Muscle of back (tissue), 11 donors: ENCODE measurements around the gene KRT79. TPM values are rescaled to one million over a fixed set of nuclear protein-coding genes. Genes with fewer than 3 reads are reported as not detected.

Source experiments
- DNase-seq, 3 donors: peaks; one replicate each; pipeline versions ENCODE4 v3.0.0 to v3.0.0-alpha.2; 2013
- polyA plus RNA-seq, 10 donors: library from polyadenylated mRNA; unstranded; fragments of 120-200 nt; gene quantifications; one replicate each; pipeline ENCODE4 v1.2.1, GENCODE V29; 2013; ENCODE audit not compliant: insufficient read length in 10 of 10

The KRT79 gene
- polyA plus RNA-seq, 10 donors: 0.21 TPM; not detected in 9

DNA sequence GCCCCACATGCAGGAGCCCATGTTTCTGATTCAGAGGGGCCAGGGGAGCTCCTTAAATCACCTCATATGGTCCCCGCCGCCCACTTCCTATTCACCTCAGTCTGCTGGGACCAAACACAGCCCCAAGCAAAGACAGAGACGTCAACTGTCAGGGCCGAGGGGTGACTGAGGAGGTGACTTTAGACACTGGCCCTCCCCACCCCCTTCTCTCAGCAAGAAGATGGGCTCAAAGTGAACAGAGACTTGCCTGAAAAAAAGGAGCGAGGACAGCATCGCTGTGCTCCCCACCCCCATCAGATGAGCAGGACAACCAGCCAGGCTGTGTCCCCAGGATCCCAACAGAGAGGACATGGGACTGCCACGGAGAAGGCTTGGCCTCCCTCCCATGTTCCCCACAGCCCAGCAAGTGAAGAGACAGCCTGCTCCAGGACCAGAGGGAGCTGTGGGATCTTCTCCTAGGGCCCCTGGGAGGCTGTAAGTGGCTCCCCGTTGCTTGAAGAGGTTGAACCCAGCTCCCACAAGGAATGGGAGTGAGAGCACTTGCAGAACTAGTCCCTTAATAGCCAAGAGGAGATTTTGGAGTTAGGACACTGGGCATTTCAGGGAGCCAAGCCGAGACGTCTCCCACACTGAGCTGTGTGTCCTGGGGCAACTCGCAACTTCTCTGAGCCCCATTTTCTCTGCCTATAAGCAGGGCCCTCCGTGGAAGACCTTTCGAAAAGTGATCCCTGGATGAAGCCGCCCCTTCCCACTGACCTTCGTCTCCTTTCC lies 1.3 kb upstream of the KRT79 start:
- no peak for DNase-seq

DNA sequence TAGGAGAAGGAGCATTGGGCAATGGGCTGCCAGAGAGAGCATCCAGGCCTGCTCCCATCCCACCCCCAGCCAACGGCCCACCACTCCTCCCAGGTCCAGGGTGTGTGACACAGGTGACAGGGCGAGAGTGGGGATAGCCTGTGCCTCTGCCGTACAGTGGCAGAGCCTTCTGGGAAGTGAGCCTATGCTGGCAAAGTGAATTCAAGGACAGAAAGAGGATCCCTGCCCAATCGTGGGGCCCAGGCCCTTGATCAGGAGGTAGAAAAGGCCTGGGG lies 553 bp upstream of the KRT79 start:
- no peak for DNase-seq

DNA sequence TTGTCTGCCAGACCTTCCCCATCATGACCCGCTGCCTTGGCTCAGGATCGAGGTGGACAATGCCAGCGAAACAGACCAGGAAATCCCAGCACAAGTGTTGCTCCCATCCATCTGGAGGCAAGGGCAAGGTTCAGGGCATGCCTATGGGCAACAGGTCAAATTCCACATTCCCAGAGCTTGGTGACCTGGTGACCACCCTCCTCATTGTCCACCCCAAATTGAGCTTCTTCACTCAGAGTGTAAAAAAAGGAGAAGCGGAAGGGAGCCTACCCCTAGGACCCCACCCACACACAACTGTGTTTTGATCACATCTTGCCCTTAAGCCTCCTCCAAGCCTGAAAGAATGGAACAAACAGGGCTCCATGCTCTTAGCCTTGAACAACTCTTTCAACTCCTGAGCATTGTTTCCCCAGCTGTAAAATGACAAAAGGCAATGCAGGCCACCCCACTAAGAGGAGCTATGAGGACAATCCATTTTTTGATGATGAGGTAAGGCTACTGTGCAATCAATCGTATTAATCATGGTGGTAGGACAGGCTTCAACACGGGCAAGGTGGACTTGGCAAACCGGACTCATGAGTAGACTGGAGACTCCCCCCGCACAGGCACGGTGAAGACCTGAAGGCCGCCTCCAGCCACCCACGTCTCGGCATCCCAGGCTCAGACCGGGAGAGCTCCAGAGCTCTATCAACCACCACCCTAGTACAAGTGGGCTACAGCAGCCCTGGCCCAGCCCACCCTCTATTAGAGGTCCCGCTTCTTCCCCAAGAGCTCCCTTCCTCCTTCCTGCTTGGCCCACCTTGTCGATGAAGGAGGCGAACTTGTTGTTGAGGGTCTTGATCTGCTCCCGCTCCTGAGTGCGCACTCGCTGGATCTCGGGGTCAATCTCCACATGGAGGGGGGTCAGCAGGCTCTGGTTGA lies 866 bp downstream of the KRT79 start:
- no peak for DNase-seq

DNA sequence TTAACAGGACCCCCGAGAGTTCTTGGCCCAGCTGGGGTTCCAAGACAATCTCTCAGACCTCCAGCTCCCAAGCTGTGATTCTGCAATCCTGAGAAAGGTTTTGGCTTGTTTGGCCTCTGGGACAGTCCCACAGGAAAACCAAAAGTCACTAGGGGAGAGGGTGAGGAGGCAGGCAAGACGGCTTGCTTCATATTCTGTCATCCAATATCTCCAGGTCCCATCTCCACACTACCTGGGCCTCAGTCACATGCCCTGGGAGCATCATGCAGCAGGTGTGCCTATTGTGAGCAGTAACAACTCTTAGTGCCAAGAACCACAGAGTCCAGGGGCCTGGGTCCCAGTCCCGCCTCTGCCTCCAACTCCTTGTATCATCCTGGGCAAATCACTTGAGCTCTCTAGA lies 1.7 kb downstream of the KRT79 start:
- no peak for DNase-seq

DNA sequence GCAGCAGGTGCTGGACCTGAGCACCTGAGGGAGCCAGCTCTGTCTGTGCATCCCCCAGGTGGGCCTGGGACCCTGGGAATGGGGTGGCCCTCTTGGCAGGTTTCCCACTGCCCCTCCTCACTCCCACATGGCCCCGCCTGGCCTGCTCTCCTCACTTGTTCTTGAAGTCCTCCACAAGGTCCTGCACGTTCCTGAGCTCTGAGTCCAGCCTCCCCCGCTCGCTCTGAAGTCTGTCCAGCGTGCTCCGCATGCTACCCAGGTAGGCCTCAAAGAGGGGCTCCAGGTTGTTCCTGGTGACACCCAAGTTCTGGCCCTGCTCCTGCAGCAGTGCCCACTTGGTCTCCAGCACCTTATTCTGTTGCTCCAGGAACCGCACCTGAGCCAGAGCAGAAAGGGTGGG lies 2.9 kb downstream of the KRT79 start:
- DNase-seq: no peak

DNA sequence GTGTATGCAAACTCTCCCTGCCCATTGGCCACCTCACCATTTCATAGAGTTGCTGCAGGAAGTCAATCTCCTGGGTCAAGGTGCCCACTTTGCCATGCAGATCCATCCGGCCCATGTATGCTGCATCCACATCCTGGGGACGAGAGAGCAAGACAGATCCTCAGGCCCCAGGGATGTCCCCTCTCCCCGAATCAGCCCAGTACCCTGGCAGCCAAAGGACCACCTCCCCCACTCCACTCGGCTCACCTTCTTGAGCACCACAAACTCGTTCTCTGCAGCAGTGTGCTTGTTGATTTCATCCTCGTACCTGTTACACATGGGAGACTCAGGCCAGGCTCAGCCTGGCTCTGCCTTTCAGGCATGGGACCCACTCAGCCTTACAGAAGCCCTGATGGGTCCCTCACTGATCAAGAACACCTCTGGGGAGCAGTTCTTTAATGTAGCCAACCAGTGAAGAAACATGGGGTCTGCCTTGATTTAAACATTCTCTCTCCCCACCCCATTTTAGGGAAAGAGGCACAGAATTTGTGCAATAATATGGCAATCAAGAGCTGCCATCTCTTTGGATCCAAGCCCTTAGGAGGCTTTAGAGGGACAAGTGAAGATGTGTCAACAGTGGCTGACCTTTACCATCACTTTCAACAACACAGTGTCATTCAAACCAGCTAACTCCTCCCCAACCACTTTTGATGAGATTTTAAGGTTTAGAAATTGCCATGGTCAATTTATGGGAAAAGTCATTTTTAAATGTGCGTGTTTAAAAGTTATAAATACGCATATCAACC lies 3.9 kb downstream of the KRT79 start:
- no peak for DNase-seq

DNA sequence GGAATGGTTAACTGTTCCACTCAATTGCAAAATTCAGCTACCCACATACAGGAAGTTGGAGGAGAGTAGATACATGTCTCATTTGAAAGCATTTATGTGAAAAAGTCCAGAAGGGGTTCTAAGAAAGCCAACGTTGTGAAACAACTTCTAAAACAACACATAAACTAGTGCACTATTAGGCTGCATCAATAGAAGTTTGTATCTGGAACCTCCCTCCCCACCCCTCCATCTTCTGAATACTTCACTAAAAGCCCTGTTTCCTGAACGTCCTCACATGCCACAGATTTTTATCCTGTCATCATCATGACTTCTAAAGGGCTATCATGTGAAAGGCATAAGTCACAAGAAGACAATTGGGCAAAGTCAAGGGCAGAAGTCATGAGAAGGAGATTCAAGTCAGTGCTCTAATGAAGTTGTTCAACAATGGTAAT lies 5.5 kb downstream of the KRT79 start:
- DNase-seq: no peak

DNA sequence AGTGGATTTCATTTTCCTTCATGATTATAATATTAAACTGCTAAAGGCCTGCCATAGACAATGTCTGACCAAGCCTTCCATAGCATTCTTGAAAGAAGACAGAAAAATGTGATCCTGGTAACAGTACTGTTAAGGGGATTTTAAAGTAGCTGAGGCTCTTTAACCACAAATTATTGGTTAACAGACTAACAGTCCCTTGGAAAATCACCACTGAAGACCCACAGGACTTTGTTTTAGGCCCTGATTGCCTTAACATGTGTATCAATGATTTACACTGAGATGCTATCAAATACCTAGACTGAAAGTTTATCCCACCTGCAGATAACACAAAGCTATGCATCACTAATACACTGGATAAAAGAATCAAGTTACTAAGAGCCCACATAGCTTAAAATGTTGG lies 6.0 kb downstream of the KRT79 start:
- no peak for DNase-seq

DNA sequence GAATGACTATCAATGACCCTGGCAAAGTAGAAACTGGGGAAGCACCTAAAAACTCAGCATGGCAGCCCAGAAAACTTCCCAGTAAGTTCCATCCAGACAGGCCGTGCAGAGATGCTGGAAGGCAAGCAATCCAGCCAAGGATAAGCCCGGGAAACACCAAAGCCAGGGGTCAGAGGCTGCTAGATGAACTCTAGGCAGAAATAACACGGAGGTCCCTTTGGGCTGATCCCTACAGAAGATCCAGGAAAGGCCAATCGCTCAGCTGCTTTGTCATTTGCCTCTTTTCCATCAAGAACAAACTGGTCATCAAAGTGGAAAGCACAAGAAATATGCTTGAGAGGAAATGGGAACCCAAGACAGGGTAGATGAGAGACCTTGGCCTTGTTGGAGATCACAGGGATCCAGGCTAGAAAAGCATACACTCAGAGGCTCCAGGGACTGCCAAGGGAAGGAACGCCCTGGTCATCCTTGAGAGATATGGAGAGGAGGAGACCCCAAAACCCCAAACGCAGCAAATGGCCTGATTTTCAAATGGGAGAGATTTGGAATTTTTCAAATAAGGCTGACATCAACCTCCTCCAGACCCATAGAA lies 6.5 kb downstream of the KRT79 start:
- no peak for DNase-seq

DNA sequence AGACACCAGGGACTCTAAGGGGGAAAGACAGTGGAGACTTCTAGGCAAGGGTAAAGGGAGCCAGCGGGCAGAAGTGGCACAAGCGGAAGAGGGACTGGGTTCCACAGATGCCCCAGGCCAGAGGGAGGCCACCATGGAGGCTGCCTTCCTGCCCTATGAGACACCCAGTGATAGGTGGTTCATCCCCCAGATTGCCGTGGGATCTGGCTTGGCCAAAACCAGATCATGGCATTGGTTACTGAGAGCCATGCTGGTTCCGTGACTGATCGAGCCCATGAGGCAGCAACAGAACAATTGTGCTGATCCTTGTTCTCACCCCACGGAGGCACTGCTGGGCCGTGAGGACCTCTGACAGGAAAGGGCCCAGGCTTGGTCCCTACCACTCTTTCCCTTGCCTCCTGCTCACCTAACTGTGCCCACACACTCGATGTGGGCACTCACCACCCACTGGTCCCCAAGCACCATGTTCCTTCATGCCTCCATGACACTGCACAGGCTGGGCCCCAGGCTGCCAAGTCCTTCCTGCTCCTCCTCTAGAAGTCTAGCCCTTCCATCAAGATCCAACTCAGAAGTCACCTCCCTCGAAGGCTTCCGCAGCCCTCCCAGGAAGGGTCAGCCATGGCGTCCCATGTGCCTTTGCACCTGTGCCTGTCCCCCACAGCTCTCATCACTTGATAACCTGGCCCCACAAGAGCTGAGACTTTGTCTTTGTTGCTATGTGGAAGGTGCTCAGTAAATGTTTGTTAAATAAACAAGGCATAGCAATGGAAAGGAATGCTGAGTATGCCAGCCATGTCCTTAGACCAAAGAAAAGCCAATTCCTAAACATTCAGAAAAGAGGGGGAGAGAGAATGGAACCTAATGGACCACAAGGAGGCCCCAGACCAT lies 7.3 kb downstream of the KRT79 start:
- no peak for DNase-seq

DNA sequence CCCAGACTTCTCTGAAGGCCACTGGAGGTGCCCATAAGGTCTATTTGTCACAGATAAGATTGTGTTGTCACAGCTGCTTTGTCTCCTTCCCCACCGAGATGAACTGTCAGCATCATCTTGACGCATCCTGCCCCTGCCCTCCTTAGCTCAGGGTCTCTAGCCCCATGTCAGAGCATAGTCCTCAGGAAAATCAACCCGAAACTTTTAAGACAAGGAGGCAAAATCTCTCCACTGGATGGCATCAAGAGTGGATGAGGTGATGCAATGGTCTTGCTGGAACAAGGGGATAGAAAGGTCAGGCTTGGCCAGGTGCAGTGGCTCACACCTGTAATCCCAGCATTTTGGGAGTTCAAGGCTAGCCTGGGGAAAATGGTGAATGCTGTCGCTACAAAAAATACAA lies 8.2 kb downstream of the KRT79 start:
- no peak for DNase-seq

DNA sequence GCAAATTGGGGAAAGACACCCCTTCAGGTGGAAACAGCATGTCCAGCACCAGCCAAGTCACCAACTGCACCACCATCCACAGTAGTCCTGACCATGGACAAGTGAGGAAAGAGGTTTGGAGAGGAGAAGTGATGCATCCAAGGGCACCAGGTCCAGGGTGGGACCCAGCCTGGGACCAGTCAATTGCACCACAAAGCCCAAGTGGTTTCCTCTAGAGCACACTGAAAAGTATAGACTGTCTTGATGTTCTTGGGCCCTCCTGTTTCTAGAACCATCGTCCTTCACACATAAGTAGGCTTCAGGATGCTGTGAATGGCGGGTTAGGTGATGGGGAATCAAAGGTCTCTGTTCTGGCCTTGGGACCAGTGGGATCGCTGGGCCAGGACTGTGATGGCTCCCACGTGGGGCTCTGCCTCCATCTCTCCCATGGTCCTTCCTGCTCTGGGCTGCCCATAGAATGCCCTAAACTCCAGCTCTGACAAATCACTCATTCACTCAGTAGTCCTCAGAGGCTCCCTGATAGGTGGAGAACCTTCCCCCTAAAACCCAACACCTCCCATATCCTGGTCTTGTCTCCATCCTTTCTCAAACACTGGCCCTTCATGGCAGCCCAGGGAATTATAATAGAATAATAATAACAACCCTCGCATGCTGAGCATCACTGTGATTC lies 9.2 kb downstream of the KRT79 start:
- no peak for DNase-seq

DNA sequence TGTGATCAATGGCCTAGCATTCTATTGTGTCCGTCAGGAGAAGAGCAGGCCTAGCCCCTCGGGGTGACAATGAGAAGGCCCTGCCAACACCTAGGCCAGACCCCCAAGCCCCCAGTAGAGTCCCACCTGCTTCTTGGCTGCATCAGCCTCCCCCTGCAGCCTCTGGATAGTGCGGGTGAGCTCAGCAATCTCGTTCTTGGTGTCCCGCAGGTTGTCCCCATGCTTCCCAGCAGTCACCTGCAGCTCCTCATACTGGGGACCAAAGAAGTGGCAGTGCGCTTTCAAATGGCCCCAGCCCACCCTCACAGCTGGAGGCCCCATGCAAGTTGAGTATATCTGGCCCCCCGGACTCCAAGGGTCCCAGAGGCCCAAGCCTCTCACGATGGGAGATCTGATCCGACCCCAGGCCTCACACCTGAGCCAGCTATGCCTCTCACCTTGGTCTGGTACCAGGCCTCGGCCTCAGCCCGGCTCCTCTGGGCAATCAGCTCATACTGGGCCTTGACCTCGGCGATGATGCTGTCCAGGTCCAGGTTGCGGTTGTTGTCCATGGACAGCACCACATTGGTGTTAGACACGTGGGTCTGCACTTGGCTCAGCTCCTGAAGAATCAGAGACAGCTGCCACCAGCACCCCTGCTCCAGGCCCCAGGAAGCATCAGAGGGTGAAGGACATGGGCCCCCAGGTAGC lies 10.2 kb downstream of the KRT79 start:
- no peak for DNase-seq

DNA sequence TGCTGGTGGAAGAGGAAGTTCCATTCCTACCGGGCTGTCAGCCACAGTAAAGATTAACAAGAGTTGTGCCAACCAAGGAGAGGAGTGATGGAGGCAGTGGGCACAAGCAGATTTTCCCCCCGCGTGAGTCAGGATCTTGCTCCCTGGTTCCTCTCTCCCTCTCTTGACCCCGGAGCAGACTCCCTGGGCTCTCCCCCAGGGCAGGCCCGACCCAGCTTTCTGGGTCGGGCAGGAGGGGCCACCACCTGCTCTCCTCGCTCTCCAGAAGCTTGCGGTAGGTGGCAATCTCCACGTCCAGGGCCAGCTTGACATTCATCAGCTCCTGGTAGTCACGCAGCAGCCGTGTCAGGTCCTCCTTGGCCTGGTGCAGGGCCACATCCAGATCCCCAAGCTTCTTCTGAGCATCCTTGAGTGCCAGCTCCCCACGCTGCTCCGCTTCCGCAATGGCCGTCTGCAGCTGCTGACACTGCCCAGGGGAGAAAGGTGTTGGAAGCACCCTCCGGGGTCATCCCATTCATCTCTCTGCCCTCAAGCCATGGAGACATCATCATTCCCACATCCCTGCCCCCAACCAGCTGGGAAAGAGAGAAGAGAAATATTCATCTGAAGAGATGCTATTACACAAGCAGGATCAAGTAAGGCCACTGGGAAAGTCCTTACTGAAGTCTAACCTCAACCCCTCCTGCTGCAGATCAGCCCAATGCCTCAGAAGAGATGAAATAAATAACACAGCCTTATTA lies 11.2 kb downstream of the KRT79 start:
- no peak for DNase-seq

DNA sequence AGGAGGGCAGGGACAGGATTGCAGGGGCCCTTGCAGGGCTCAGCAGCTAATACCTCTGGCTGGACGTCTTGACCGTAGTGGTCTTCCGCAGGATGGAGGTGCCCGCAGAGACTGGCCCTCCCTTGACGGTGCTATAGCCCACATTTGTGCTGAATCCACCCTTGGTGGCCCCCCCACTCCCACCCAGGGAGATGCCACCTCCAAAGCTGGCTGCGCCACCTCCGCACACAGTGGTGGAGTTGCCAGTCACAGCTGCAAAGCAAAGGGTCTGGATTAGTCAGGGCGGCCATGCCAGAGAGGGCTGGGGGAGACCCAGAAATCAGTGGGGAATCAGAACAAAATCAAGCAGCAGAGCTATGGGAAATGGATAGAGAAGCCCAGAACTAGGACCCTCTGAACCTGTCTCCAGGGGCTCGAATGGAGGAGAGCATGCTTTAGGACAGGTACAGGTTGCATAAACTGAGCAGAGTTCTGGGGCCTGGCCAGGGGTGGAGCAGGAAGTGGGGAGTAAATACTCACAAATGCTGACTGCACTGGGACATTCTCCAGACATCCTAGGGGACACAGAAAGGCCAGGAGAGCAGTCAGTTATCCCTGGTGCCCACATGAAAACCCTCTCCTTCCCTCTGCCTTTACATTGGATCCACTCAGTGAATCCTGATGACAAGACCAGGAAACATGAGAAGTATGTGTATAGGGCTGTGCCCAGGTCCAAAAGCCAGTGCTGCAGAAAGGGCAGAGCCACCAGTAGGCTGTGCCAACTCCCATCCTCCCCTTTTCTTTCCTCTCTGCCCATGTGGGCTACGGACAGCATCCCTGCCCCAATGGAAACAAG lies 12.1 kb downstream of the KRT79 start:
- no peak for DNase-seq

DNA sequence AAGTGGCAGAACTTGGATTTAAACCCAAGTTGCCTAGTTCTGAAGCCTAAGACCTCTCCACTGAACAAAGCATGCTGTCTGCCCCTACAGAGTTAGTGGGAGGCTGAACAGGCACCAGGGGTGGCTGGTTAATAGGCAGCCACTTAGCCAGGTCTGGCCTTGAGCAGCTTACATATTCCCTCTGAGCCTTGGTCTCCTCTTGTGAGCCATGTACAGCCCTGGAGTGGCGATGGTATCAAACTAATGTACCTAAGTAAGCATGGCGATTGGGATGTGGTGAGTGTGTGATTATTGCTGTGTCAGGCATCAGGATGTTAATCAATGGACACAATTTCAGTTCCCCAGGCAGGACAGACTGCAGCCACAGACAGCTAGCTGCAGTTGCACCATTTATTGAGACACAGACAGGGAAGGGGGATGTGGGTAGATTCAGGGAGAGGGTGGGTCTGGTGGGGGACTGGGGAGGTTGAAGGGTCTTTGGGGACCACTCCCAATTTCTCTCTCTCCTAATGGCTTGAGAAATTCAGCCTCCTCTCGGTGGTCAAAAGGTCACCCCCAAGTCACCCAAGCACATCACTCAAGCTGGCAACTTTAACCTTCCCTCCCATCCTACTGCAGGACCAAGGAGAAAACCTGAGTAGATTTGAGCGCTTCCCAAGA lies 12.9 kb downstream of the KRT79 start:
- DNase-seq: no peak

DNA sequence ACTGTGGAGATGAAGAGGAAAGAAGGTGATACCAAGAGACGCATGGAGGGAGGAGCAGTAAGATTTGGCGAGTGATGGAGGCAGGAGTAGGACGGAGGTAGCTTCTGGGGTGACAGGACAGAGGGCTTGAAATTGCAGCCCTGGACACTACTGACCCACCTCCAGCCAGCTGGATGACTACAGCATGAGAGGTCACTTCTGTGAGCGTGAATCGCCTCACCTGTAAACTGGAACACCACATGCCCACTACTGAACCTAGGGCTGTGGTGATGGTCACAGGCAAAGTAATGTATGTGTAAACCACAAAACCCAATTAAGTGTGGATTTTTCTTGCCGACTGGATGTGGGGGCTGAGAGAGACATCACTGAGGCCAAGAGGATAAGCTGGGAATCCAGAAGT lies 13.6 kb downstream of the KRT79 start:
- no peak for DNase-seq
